ENCODE results near the gene LYL1. TPM values are rescaled to one million over a fixed set of nuclear protein-coding genes. Genes with fewer than 3 reads are reported as not detected.

LYL1 gene
- total and polyA plus RNA-seq, 12 donors = 0.38 to 22.5 (median 9.2) TPM

DNA sequence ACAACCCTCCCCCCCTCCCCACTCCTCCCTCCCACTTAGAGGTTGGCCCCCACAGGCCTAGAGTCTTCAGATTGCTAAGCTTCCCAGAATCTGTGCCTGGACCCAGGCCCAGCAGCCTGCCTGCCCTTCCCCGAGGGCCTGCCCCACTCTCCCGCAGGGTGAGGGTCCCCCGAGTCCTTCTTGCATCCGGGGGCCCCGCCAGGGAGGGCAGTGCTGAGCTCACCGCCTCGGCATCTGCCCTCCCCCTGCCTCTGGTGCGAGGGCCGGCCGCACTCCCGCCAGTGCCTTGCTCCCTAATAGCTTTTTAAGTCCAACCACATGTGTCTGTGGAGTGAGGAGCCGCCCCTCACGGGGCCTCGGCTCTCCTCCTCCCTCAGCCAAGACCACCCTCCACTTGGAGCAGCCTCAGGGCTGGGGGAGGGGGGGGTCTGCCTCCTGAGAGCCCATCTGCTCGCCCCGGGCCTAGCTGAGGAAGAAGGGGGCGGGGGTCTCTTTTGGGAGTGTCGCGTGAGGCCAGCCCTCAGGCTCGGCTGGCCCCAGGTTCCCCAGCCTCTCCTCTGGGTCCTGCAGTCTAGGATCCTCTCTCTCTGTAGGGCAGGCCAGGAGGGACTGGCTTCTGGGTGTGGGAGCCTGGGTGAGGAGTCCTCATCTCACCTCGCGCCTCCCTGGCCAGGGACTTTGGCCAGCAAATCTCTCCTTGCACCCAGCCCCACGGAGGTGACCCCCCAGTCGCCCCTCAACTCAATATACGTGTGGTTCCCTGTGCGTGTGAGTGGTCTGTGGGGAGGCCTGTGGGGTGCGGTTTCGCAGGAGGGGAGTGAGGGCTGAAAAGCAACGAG lies 47.2 kb downstream of the LYL1 start:
- peaks cover 5 to 38% of the 10 kb centered on the region in 2 donors for H3K4me1 ChIP-seq (replicated peaks in 1 of 2)
- H3K36me3 ChIP-seq (replicated peaks in 1 of 2) = no peaks in the 10 kb centered on the region
- 63 to 84% (median 66%) methylated on average over 9 to 29 of the region's 29 CpGs for WGBS, 4 donors
- no peak overlapping the region for H3K4me3 ChIP-seq
- peak in 6 of 7 donors; percentile 28 to 65 (median 40) for DNase-seq
- H3K27ac ChIP-seq = peak overlapping the region; percentile 32 to 86 (median 46)
- TF ChIP-seq, protein P1, sequence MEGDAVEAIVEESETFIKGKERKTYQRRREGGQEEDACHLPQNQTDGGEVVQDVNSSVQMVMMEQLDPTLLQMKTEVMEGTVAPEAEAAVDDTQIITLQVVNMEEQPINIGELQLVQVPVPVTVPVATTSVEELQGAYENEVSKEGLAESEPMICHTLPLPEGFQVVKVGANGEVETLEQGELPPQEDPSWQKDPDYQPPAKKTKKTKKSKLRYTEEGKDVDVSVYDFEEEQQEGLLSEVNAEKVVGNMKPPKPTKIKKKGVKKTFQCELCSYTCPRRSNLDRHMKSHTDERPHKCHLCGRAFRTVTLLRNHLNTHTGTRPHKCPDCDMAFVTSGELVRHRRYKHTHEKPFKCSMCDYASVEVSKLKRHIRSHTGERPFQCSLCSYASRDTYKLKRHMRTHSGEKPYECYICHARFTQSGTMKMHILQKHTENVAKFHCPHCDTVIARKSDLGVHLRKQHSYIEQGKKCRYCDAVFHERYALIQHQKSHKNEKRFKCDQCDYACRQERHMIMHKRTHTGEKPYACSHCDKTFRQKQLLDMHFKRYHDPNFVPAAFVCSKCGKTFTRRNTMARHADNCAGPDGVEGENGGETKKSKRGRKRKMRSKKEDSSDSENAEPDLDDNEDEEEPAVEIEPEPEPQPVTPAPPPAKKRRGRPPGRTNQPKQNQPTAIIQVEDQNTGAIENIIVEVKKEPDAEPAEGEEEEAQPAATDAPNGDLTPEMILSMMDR (IDR thresholded peaks at IDR 0.05) = no peak
- TF ChIP-seq POLR2A (IDR thresholded peaks at IDR 0.05) = no peak
- H3K27me3 ChIP-seq = no peaks in the 10 kb centered on the region
- intact Hi-C loops (cut with DNase I) = no loop called here
- no peaks in the 10 kb centered on the region for H3K9me3 ChIP-seq (replicated peaks in 1 of 3)

DNA sequence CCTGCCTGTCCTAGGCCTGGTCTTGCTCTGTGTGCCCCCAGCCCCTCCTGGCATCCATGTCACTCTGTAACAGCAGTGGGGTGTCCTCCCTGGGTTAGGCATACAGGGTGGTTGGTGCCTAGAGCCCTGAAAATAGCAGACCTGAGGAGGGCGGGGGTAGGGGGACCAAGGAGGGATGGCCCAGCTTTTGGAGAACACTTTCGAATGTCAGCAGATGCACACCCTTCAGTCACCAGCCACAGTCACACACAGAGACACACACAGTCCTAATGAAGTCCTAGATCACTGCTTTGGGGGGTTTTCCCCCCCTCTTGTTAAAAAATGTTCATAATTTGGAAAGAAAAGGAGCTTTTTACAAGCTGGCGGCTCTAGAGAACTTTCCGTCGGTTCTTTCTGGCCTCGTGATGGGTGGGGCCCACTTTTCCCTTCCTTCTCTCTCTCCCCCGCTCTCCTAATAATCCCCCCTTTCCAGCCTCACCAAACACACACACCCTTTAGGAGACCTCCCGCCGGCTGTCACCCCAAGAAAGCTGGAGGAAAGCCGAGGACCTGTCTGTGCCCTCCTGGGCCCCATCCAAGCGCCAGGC lies 47.9 kb downstream of the LYL1 start:
- Histone ChIP-seq H3K9me3 (replicated peaks in 1 of 3) (no peaks in the 10 kb centered on the region), H3K36me3 (replicated peaks in 1 of 2) (no peaks in the 10 kb centered on the region), H3K4me3 (no peak overlapping the region), H3K4me1 (replicated peaks in 1 of 2) (peaks cover 0 to 31% of the 10 kb centered on the region in 2 donors), H3K27me3 (no peaks in the 10 kb centered on the region), H3K27ac (peak overlapping the region in 4 of 5 donors; percentile 32 to 86 (median 58))
- intact Hi-C loops (cut with DNase I) = no loop called here
- WGBS, 4 donors = 60 to 67% (median 65%) methylated on average over 10 to 11 of the region's 11 CpGs
- TF ChIP-seq POLR2A (IDR thresholded peaks at IDR 0.05) = no peak
- TF ChIP-seq, protein P1 (IDR thresholded peaks at IDR 0.05) = no peak
- DNase-seq = no peak

DNA sequence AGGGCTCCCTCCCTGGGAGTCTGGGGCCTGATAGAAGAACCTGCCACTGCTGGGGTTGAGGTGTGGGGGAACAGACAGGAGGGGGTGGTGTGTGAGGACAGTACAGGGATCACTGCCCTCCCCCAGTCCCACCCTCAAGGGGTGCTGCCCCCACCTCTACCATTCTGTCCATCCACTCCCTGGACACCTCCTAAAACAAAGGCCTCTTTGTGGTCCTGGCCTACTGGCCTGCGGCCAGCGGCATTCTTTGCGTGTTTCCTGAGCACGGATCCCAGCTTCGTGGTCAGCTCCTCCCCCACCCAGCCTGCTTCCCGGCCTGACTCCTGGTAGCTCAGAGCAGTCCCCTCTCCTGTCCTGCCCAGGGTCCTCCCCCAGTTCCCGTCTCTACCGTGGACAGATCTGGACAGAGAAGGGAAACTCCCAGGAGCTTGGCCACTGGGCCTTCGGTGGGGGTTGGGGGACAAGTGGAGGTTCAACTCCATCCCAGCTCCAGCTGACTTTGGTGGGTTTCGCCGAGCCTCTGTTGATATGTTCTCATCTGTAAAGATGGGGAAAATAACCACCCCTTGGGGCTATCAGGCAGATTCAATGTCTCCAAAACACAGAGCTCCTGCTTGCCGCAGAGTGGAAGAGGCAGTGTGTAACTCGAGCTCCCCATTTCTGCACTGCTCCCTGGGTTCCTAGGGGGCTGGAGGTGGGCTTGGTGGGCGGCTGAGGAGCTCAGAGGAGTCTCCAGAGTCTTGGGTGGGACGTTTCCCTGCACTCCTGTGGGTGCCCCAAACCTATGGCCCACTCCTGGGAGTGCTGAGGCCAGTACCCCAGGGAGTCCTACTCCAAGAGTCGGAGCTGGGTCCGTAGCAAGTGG lies 48.7 kb downstream of the LYL1 start:
- no peaks in the 10 kb centered on the region for H3K36me3 ChIP-seq (replicated peaks in 1 of 2)
- intact Hi-C loops (cut with DNase I) = no loop called here
- peaks cover 0 to 31% of the 10 kb centered on the region in 2 donors for H3K4me1 ChIP-seq (replicated peaks in 1 of 2)
- TF ChIP-seq, protein P1 (IDR thresholded peaks at IDR 0.05) = no peak
- TF ChIP-seq POLR2A (IDR thresholded peaks at IDR 0.05) = no peak
- peak; percentile 48 to 85 (median 65) for DNase-seq
- 63 to 71% (median 67%) methylated on average over 13 to 17 of the region's 17 CpGs for WGBS, 4 donors
- H3K4me3 ChIP-seq = no peak overlapping the region
- H3K9me3 ChIP-seq (replicated peaks in 1 of 3) = no peaks in the 10 kb centered on the region
- peak overlapping the region in 4 of 5 donors; percentile 36 to 86 (median 60) for H3K27ac ChIP-seq
- H3K27me3 ChIP-seq = no peaks in the 10 kb centered on the region

DNA sequence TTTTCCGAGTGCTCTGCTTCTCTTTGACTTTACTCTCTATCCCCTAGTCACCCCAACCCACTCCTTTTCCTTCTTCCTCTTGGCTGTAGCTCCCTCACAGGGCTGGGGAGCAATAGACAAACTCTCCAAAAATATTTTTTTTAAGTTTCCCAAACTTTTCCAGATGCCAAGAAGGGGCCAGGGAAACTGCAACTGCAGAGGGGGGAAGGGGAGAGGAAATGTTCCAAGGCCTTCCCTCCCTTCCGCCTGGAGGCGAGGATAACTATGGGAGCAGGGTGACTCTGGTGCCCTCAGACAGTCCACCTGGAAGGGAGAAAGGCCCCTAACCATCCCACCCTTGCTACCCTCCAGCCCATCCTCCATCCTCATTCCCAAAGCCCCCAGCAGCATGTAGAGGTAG lies 49.4 kb downstream of the LYL1 start:
- no peaks in the 10 kb centered on the region for H3K27me3 ChIP-seq
- WGBS, 4 donors = 62 to 80% (median 74%) methylated on average over 3 of the region's 3 CpGs
- H3K27ac ChIP-seq = peak overlapping the region in 3 of 5 donors; percentile 41 to 86 (median 80)
- peaks cover 0 to 31% of the 10 kb centered on the region in 2 donors for H3K4me1 ChIP-seq (replicated peaks in 1 of 2)
- no peaks in the 10 kb centered on the region for H3K9me3 ChIP-seq (replicated peaks in 1 of 3)
- intact Hi-C loops (cut with DNase I) = no loop called here
- no peak for DNase-seq
- TF ChIP-seq POLR2A (IDR thresholded peaks at IDR 0.05) = no peak
- TF ChIP-seq, protein P1 (IDR thresholded peaks at IDR 0.05) = no peak
- no peaks in the 10 kb centered on the region for H3K36me3 ChIP-seq (replicated peaks in 1 of 2)
- H3K4me3 ChIP-seq = no peak overlapping the region

Data from adrenal gland (tissue), 12 donors.